Astrocyte (in vitro differentiated cells and primary cell): Measurements from ENCODE around the gene UHRF1. TPM values are rescaled to one million over a fixed set of nuclear protein-coding genes. Genes with fewer than 3 reads are reported as not detected.

Source experiments
- DNase-seq: peaks from one replicate; pipeline ENCODE4 v3.0.0-alpha.2; 2010; ENCODE audit warnings: low read depth
- FAIRE-seq: peaks from 2 replicates; lab custom pipeline; 2011; peaks lifted over from hg19 to GRCh38; lab: Jason Lieb, UNC
- H2AFZ ChIP-seq: 2 replicates; pipeline ENCODE4 v1.6.0; 2012; ENCODE audit warnings: low read depth, low read length, inconsistent platforms
- H3K27ac ChIP-seq: 2 replicates; pipeline ENCODE4 v1.5.1; 2011; ENCODE audit warnings: low read depth, low read length, inconsistent platforms
- H3K27me3 ChIP-seq: 2 replicates; pipeline ENCODE4 v1.6.0; 2011; ENCODE audit warnings: low read length, inconsistent platforms; ENCODE audit not compliant: insufficient read depth
- H3K36me3 ChIP-seq: 2 replicates; pipeline ENCODE4 v1.5.1; 2011; ENCODE audit warnings: low read length, inconsistent platforms; ENCODE audit not compliant: insufficient read depth
- H3K4me1 ChIP-seq: 2 replicates; pipeline ENCODE4 v1.5.1; 2011; ENCODE audit warnings: low read length, inconsistent platforms; ENCODE audit not compliant: insufficient read depth
- H3K4me2 ChIP-seq: 2 replicates; pipeline ENCODE4 v1.6.0; 2012; ENCODE audit warnings: low read length, inconsistent platforms
- H3K4me3 ChIP-seq: 2 replicates; pipeline ENCODE4 v1.5.1; 2011; ENCODE audit warnings: low read depth, mild to moderate bottlenecking, low read length, inconsistent platforms; ENCODE audit not compliant: insufficient read depth
- H3K79me2 ChIP-seq: 2 replicates; pipeline ENCODE4 v1.6.0; 2012; ENCODE audit warnings: mild to moderate bottlenecking, low read length, inconsistent platforms; ENCODE audit not compliant: insufficient read depth
- H3K9ac ChIP-seq: 2 replicates; pipeline ENCODE4 v1.6.0; 2012; ENCODE audit warnings: mild to moderate bottlenecking, low read length, inconsistent platforms
- H3K9me3 ChIP-seq: 2 replicates; pipeline ENCODE4 v1.5.1; 2012; ENCODE audit warnings: low read depth, mild to moderate bottlenecking, low read length, inconsistent platforms; ENCODE audit not compliant: insufficient read depth
- H4K20me1 ChIP-seq: 2 replicates; pipeline ENCODE4 v1.6.0; 2012; ENCODE audit warnings: low read length, inconsistent platforms; ENCODE audit not compliant: insufficient read depth
- H3K27ac Mint-ChIP-seq: one replicate; pipeline ENCODE4 v1.8.0; 2021; ENCODE audit warnings: mild to moderate bottlenecking, mixed read lengths; ENCODE audit not compliant: unreplicated experiment
- H3K27me3 Mint-ChIP-seq: one replicate; pipeline ENCODE4 v1.8.0; 2021; ENCODE audit warnings: low read depth, mixed read lengths; ENCODE audit not compliant: unreplicated experiment
- H3K36me3 Mint-ChIP-seq: one replicate; pipeline ENCODE4 v1.8.0; 2021; ENCODE audit warnings: low read depth, mixed read lengths; ENCODE audit not compliant: unreplicated experiment
- H3K4me1 Mint-ChIP-seq: one replicate; pipeline ENCODE4 v1.8.0; 2021; ENCODE audit warnings: low read depth, mixed read lengths; ENCODE audit not compliant: unreplicated experiment
- H3K4me3 Mint-ChIP-seq: one replicate; pipeline ENCODE4 v1.8.0; 2021; ENCODE audit warnings: mild to moderate bottlenecking, moderate library complexity, mixed read lengths; ENCODE audit not compliant: unreplicated experiment
- H3K9me3 Mint-ChIP-seq: one replicate; pipeline ENCODE4 v1.8.0; 2021; ENCODE audit warnings: mild to moderate bottlenecking, mixed read lengths; ENCODE audit not compliant: unreplicated experiment
- CTCF ChIP-seq: IDR thresholded peaks from 2 replicates; pipeline ENCODE4 v1.5.1; 2011; ENCODE audit warnings: low read depth, mild to moderate bottlenecking, inconsistent platforms, low read length, moderate library complexity; ENCODE audit not compliant: insufficient read depth
- EZH2 ChIP-seq: IDR thresholded peaks from 2 replicates; pipeline ENCODE4 v1.6.1; 2012; ENCODE audit warnings: mild to moderate bottlenecking, low read length, inconsistent platforms; ENCODE audit not compliant: insufficient read depth
- total RNA-seq: library from RNA; stranded (reverse); gene quantifications from 2 replicates; pipeline ENCODE4 v1.2.1, GENCODE V29; 2021

Gene UHRF1
- total RNA-seq, 1 donor from 2014 or later, result 16.2 TPM

GRCh38 chr19:4911786-4912672 is 2.7 kb downstream of the UHRF1 start:
- Histone ChIP-seq H2AFZ (peak overlapping the region; percentile 49), H3K4me3 (peak overlapping the region; percentile 69), H3K9ac (peak overlapping the region; percentile 92), H3K36me3 (peaks cover 4% of the 10 kb centered on the region), H3K9me3 (no peaks in the 10 kb centered on the region), H3K4me1 (peaks cover 58% of the 10 kb centered on the region), H3K4me2 (peak overlapping the region; percentile 92), H3K27me3 (no peaks in the 10 kb centered on the region), H4K20me1 (peaks cover 11% of the 10 kb centered on the region), H3K27ac (peak overlapping the region; percentile 95), H3K79me2 (peaks cover 55% of the 10 kb centered on the region)
- peak overlapping the region; percentile 81 for H3K27ac Mint-ChIP-seq
- DNase-seq (peak; percentile 100), FAIRE-seq (peak; percentile 99)
- peaks cover 37% of the 10 kb centered on the region for H3K4me1 Mint-ChIP-seq
- peaks cover 8% of the 10 kb centered on the region for H3K27me3 Mint-ChIP-seq
- peak overlapping the region; percentile 73 for H3K4me3 Mint-ChIP-seq
- TF ChIP-seq CTCF (peak; percentile 78), EZH2 (no peak)
- peaks cover 5% of the 10 kb centered on the region for H3K36me3 Mint-ChIP-seq
- no peaks in the 10 kb centered on the region for H3K9me3 Mint-ChIP-seq

- peak overlapping the region; percentile 32 for H3K4me3 ChIP-seq
- peaks cover 76% of the 10 kb centered on the region for H3K79me2 ChIP-seq
- TF ChIP-seq CTCF (no peak), EZH2 (no peak)
- Mint-ChIP-seq H3K27me3 (no peaks in the 10 kb centered on the region), H3K27ac (peak overlapping the region; percentile 81), H3K9me3 (no peaks in the 10 kb centered on the region), H3K4me1 (peaks cover 37% of the 10 kb centered on the region), H3K4me3 (no peak overlapping the region), H3K36me3 (peaks cover 5% of the 10 kb centered on the region)
- H4K20me1 ChIP-seq, result peaks cover 16% of the 10 kb centered on the region
- H3K27ac ChIP-seq, result peak overlapping the region; percentile 86
- DNase-seq (peak; percentile 49), FAIRE-seq (no peak)
- H3K4me1 ChIP-seq, result peaks cover 58% of the 10 kb centered on the region
- peak overlapping the region; percentile 80 for H3K4me2 ChIP-seq
- H3K36me3 ChIP-seq, result peaks cover 4% of the 10 kb centered on the region
- peak overlapping the region; percentile 75 for H3K9ac ChIP-seq
- no peaks in the 10 kb centered on the region for H3K9me3 ChIP-seq
- H2AFZ ChIP-seq, result no peak overlapping the region
- H3K27me3 ChIP-seq, result no peaks in the 10 kb centered on the region
Measured at GRCh38 chr19:4913996-4914735, 4.9 kb downstream of the UHRF1 start.
